A549 (cell line): ENCODE data around the gene ABI3.

ENCODE experiments used
- CTCF ChIP-seq: fragments of >200 bp; sonication (Bioruptor Twin); formaldehyde crosslinking; IDR thresholded peaks from 3 replicates; pipeline ENCODE4 v1.5.1; 2016
- EP300 ChIP-seq, 2 experiments: fragments of >200 bp; sonication (Bioruptor Twin); formaldehyde crosslinking; IDR thresholded peaks; 2 replicates in 1 of 2; 3 replicates in 1 of 2; pipeline ENCODE4 v1.6.1; 2016 to 2017
- FOSL2 ChIP-seq, 2 experiments: fragments of 450-650 bp in 1 of 2; fragments of >200 bp in 1 of 2; sonication (Bioruptor Twin) in 1 of 2; formaldehyde crosslinking; IDR thresholded peaks; 2 replicates each; pipeline versions ENCODE4 v1.5.0 to v1.6.1; 2016 to 2020; ENCODE audit warnings: mild to moderate bottlenecking in 1 of 2, moderate library complexity in 1 of 2
- MYC ChIP-seq: IDR thresholded peaks from 2 replicates; pipeline ENCODE4 v1.6.1; 2012; ENCODE audit warnings: mild to moderate bottlenecking, inconsistent platforms, low read length, improper control_type of control experiment, borderline replicate concordance
- POLR2A ChIP-seq: IDR thresholded peaks from 2 replicates; pipeline ENCODE4 v1.6.1; 2012; ENCODE audit warnings: mild to moderate bottlenecking, low read length
- POLR2AphosphoS2 ChIP-seq: conservative IDR thresholded peaks from 2 replicates; pipeline ENCODE4 v1.6.1; 2012; ENCODE audit warnings: low read length, improper control_type of control experiment, inconsistent platforms
- ZFP36 ChIP-seq: fragments of 450-650 bp; IDR thresholded peaks from 2 replicates; pipeline ENCODE4 v1.6.1; 2014; ENCODE audit warnings: borderline replicate concordance; ENCODE audit not compliant: partially characterized antibody

- no peak for TF ChIP-seq MYC
- no peak for TF ChIP-seq POLR2A
- no peak for TF ChIP-seq POLR2AphosphoS2
- TF ChIP-seq ZFP36: no peak
- no peak for TF ChIP-seq CTCF
- no peak for TF ChIP-seq EP300 (IDR thresholded peaks at IDR 0.05)
- TF ChIP-seq FOSL2 (IDR thresholded peaks at IDR 0.05): no peak
- no peak for TF ChIP-seq FOSL2 (CRISPR knock-in tag; IDR thresholded peaks at IDR 0.05)
Measured at GRCh38 chr17:49191409-49191916, 19.0 kb upstream of the ABI3 start.
